HG02938 (cell line): ENCODE data around the gene ZMIZ1.
"Not testable (repeated sequence)": the region's sequence is repeated elsewhere in the genome, so short reads cannot be mapped to it uniquely, and the experiment has no call there.

ENCODE experiments used
- ATAC-seq: cut with Tn5 transposase; IDR thresholded peaks from one replicate; pipeline ENCODE4 v1.9.1; 2021; ENCODE audit warnings: mild to moderate bottlenecking, moderate library complexity; ENCODE audit not compliant: unreplicated experiment

The ZMIZ1 gene

DNA sequence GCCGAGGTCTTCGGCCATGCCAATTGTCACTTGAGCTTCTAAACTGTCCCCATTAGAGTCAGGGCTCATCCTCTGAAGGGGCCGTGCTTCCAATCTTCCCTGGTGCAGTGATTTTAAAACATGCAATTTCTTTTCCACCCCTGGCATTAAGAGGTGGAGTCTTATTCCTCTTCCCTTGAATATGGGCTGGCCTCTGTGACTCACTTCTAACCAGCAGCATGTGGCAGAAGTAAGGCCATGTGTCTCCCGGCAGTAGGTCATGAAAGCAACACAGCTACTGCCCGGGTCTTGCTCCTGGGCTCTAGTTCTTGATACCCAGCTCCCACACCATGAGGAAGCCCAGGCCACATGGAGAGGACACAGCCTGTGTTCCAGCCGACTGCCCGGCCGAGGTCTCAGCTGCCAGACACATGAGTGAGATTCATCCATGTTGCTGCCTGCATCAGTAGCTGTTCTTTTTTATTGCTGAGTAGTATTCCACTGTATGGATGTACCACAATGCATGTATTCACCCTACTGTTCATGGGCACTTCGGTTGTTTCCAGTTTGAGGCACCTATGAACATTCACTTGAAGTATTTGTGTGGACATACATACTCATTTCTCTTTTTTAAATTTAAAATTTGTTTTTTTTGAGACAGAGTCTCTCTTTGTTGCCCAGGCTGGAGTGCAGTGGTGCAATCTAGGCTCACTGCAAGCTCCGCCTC is 264.0 kb downstream of the ZMIZ1 start:
- ATAC-seq, result not testable (repeated sequence)

DNA sequence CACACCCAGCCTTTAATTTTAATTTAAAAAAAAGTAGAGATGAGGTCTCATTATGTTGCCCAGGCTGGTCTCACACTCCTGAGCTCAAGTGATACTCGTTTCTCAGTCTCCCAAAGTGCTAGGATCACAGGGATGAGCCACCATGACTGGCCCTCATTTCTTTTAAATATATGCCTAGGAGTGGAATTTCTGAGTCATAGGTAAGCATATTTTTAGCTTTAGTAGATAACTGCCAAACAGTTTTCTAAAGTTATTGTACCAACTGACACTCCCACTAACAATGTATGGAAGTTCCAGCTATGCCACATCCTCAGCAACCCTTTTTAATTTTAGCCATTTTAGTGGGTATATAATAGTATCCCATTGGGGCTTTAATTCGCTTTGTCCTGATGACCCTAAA is 264.7 kb downstream of the ZMIZ1 start:
- ATAC-seq, result no peak

DNA sequence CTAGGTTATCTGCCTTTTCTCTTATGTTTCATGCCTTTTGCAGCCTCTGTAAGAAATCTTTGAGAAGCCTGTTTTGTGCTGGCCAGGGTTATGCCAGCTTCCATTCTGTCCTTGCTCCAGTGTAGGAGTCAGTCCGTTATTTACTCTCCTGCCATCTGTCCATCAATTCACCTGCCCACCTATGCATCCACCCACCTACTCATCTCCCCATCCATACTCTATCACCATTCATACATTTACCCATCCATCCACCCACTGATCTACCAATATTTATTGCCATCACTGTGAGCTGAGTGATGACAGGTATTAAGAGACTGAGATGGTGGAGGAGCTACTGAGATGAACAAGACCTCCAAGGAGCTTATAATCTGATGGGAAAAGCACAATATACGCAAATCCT is 265.8 kb downstream of the ZMIZ1 start:
- ATAC-seq, result no peak

DNA sequence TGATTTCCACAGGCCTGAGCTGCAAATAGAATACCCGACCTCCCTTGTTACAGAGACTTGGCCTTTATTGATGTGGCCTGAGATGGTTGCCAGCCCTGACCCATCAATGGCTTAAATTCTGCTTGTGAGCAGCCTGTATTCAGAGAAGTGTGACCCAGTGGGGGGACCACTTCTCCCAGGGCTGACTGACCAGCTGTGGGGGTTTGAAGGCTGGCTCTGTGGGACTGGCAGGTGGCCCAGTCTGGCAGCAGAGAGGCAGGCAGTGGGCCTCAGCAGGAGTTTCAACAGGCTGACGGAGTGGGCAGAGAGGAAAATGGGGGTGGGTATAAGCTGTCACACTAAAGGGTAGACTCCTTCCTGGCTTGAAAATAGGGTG is 266.3 kb downstream of the ZMIZ1 start:
- ATAC-seq, result no peak

DNA sequence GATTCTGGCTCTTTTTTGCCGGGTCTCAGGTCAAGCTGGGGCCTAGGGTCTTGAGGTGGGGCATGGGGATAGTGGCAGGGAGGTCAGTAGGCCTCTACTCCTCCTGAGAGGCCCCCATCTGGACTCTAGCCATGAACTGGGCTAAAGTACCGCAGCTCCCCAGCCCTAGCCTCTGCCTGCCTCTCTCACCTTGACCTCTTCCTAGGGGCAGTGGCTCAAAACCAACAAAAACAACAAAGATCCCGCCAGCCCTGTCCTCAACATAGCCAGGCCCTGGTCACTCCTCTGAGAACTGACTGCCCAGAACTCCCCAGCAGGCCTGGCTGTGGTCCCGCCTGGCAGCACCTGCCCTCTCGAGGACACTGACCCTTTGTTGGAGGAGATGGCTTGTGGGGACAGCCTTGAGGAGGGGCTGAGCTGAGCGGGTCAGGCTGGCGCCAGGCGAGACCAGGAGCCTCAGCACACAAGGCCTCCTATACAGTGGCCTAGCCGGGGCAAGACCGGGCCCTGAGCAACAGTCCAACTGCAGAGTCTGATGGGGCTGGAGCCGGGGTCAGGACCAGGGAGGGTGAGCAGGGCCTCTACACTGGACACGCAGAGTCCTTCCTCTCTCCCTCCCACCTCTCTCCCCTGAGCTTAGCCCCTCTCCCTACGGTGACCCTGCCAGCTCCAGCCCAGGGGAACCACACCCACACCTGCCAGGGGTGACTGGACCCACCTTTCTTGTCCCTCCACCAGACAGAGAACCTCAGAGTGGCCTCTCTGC is 266.9 kb downstream of the ZMIZ1 start:
- ATAC-seq, result no peak

DNA sequence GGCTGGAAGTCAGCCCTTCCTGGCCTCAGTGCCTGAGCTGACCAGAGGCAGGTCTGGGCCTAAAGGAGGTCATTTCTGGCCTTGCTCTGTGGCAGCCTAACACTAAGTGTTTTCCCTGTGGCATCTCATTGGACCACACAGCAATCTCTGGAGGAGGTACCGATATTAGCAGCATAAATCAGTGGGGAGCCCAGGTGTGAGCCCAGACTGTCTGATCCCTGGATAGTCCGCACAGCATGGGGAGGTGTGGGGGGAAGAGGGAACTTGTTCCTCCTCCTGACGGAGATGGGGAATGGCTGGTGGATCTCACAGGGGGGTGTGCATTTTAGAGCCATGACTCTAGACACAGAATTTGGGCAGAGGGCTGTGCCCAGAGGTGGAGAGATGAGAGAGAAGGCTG is 267.5 kb downstream of the ZMIZ1 start:
- ATAC-seq, result no peak

DNA sequence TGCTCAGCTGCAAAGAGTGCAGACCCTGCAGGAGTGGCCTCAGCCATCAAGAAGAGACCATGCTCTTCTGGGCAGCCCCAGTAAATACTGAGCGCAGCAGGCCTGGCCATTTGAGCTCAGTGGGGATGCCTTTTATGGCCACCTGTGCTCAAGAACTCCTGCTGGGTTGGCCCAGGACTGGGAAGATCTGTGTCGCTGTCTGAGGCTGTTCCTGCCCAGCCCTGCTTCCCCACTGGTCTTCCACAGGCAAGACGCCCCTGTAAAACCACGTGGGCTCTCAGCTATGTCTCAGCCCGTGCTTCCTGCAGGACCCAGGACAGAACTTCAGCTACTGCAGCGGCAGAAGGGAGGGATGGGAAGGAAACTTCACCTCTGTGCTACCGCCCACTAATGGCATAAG is 268.0 kb downstream of the ZMIZ1 start:
- ATAC-seq, result no peak

DNA sequence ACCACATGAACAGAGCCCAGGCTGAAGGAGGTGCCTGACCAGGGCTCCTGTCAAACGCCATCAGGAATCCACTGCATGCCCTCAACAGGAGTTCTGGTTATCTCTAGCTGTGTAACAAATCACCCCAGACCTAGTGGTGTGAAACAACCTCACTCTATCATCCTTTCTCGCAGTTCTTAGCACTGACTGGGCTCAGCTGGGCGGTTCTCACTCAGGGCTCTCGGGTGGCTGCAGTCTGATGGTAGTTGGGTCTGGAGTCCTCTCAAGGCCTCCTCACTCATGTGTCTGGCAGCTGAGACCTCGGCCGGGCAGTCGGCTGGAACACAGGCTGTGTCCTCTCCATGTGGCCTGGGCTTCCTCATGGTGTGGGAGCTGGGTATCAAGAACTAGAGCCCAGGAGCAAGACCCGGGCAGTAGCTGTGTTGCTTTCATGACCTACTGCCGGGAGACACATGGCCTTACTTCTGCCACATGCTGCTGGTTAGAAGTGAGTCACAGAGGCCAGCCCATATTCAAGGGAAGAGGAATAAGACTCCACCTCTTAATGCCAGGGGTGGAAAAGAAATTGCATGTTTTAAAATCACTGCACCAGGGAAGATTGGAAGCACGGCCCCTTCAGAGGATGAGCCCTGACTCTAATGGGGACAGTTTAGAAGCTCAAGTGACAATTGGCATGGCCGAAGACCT is 269.2 kb downstream of the ZMIZ1 start:
- ATAC-seq, result not testable (repeated sequence)

DNA sequence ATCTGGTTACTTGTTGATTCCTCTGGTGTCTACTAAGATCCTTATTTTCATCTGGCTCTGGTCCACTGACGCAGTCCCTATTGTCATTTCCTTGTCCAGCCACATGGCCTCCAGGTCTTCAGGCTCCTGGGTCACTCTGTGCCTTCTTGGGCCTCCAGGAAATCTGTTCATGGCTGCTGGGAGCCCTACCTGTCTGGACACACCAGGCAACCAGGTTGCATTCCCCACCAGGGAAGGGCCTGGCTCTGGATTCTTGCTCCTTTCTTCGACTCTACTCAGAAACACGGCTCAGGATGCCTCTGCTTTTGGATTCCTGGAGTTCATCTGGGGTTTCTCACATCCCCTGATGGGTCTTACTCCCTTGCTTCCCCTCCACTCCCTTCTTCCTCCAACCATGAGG is 270.5 kb downstream of the ZMIZ1 start:
- ATAC-seq, result no peak

DNA sequence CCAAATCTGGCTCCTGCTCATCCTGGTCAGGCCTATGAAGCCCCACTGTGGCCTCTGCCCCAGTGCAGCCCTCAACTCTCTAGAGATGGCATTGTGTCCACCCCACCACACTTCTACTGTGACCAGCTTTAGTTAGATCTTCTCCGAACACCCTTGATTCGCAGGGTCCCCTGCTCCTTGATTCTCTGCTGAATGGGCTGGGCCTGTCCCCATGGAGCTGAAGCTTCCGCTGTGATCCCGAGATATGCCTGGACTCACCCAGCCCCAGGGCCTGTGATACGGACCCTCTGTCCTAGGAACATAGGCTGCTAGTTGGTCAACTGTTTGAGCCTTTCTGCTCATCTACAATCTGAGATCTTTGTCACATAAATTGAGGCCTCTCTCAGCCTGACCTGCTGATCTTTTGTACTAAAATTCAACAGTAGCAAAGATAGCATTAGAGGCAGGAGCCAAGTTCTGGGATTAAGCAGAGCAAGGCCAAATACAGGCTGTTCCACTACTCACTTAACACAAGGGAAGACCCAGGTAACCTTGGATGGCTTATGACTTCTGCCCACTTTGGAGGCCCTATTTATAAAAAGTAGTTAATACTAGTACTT is 272.0 kb downstream of the ZMIZ1 start:
- ATAC-seq, result no peak

DNA sequence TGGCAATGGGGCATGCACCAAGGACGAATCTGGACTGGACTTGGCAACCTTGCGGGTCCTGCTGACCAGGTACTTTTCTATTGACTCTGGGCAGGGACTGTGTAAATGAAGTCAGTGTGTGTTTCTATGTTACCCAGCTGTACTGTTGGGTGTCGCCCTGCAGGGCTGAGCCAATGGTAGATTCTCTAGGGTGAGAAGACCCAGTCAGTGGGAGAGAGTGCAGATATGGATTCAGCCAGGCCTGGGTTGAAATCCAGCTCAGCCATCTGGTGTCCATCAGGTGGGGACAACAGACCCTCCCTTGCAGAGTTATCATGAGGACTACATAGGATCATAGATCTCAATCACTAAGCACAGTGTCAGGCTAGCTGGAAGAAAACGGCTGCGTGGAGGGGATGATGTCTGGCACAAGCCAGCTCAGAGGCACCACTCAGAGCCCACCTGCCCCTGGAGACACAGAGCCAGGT is 273.6 kb downstream of the ZMIZ1 start:
- no peak for ATAC-seq

DNA sequence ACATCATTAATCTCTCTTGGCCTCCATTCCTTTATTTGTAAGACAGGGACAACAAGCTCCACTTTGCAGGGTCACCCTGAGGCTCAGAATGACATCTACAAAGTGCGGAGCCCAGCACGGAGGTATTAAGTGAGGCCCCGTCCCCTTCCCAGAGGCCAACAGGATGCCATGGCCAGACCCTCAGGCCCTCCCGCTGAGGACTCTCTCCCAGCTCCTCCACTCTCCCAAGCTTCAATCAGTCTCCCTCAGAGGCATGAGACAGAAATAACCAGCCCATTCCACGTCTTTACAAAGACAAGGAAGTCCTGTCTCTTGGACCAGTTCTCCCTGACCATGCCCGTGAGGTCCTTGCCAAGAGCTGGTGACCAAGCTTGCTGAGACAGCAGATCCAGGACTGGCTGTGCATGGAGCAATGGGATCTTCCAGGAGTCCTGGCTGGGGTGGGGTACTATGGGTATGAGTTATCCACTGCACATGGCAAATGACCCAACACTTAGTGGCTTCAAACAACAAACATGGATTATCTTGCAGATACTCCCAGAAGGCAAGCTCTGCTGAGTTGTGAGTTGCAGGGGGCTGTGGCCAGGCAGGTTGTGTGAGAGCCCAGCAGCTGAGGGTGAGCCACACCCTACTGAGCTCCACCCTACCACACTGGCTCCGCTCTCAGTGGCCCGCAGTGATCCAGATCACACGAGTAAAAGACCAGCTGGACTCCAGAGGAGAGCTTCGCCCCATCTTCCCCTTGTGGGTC is 274.2 kb downstream of the ZMIZ1 start:
- ATAC-seq, result no peak

DNA sequence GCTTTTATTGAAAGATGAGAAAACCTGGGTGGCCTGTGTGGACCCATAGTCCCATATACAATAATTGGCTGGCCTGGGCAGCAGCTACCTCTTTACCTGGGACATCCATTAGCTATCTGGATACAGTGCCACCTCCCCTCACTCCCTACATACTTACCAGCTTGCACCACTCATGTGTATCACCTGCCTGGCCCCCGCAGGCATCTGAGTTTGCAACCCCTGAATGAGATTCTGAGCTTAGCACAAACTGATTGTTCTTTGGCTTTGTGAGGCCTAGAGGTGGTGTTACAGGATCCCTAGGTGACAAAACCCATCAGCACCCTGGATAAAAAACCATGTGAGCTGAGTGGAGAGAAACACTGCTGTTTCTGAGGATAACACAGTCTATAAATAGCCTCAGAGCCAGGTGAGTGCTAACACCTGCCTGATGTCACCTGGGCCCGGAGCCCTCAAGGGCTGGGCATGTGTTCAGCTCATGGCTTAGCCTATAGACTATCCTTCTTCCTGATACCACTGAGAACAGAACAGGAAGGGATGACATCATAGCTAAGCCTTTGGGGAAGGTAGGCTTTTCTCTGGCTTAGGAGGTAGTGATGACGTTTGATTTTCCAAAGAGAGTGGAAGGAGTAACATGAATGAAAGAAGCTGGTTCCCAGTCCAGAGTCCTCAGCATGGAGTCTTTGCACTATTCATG is 275.9 kb downstream of the ZMIZ1 start:
- ATAC-seq, result no peak

DNA sequence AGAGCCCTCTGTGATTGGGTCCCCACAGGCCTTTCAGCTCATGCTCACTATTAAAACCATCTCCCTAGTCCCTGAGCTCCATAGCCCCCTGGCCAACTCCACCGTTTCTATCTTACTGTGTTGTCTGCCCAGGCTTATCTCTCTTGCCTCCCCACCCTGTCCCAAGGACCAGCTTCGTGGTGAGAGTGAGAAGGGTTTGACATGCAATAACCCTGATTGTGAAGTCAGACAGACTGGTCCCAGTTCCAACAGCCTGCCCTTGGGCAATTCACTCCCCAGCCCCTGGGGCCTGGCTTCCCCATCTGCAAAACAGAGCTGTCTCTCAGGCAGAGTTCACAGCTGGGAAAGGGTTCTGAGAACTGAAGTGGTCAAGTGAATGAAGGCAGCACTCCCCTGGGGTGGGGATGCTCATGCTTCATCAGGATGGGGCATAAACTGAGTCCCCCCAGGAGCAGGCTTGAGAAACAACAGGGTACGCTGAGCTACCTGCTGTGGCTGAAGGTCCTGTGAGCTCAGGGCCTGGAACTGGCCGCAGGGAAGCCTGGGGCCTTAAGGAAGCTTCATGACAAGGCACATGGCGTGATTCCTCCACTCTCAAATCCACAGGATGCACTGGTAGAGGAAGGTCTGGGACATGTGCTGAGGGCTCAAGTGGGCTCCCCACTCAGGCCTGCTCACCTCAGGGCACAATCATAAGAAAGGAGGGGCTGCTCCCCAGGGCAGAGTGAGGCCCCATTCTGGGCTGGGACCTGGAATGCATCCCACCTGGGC is 276.7 kb downstream of the ZMIZ1 start:
- ATAC-seq, result no peak

DNA sequence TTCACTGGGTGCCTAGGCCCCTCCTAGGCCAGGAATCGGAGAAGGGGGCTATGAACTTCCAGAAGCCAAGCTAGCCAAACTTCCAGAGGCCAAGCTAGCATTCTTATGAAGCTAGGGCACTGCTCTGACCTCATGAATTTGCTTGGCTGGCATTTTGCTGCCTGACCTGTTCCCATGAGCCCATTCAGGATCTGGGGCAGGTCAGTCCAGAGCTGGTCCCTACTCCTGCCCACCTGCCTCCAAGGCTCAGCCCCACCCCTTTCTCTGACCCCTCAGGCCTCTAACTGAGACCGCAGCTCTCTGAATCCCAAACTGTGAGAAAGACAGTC is 277.2 kb downstream of the ZMIZ1 start:
- ATAC-seq, result no peak

DNA sequence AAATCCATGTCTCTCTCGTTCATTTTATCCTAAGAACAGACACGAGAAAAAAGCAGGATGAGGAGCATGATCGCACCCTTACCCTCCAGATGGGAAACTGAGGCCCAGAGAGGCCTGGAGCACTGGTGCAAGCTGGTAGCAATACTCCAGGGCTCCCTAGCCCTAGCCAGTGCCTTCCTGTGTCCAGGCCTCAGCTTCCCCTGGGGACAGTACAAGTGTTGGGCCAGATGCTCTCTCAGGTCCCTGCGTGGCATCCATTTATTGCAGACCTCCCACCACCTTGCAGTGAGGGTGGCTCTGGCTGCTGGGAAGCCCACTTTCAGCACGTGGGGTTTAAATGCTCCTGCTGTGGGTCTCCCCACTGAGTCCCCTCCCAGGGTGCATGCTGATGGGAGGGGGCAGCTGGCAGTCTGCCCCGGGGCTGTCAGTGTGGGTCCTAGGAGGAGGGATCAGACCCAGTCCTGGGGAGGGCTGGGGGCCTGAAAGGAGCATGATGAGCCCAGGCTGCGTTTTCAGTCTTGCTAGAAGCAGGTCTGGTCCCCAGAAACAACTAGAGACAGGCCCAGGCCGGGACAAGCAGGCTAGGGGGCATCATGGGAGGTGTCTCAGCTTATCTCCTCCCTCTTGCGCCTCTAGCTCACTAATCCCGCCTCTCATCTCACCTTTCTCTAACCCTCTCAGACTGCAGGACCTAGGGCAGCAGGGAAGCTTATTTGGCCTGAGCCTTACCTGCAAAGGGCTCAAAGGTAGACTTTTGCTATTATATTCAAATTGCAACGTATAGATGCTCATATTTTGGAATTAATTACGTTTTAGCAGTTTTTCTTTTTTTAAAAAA is 277.8 kb downstream of the ZMIZ1 start:
- peak; percentile 1 for ATAC-seq

DNA sequence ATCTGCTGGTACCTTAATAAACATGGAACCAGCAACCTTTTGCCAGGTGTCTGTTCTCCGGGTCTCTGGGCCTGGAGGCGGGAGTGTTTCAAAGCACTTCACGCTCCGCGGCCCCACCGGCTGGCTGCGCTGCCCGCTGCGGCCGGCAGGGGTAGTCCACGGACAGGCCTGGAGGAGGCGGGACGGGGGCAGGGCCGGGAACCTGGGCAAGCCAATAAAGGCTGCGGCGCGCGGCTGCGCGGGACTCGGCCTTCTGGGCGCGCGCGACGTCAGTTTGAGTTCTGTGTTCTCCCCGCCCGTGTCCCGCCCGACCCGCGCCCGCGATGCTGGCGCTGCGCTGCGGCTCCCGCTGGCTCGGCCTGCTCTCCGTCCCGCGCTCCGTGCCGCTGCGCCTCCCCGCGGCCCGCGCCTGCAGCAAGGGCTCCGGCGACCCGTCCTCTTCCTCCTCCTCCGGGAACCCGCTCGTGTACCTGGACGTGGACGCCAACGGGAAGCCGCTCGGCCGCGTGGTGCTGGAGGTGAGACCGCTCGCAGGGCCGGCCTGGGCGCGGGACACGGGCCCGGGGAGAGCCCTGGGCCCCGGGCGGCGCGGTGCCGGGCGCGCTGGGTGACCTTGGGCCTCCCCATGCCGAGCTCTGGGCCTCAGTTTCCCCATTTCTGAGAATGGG is 278.6 kb downstream of the ZMIZ1 start, which contains the start of gene PPIF:
TSS of gene PPIF (plus strand) at position 244 of the 668 bp plus-strand sequence. CDS start at position 324, 80 bp downstream.
- ATAC-seq, result peak; percentile 74
